ENCODE data around the gene IDH3A. TPM values are rescaled to one million over a fixed set of nuclear protein-coding genes. Genes with fewer than 3 reads are reported as not detected.

Gene IDH3A
- total RNA-seq, 1 experiment from 2014 or later = 116 TPM

- ChIA-PET POLR2A (interaction anchor here (0.6 to 0.7 kb wide), 2 partner anchors 15 to 110 kb away, joined by 3 to 4 read pairs; no protein-coding TSS in a partner anchor), CTCF (interaction anchor here (0.8 to 1.8 kb wide), 5 partner anchors 14 to 138 kb away, joined by 3 to 13 read pairs (median 7); no protein-coding TSS in a partner anchor)
- no TSS peak for BruUV-seq (replicated peaks)
- intact Hi-C loops (cut with micrococcal nuclease; ENCODE audit: unreplicated experiment) (loop anchor here (2.0 to 5.0 kb wide), 2 partner anchors 85 to 128 kb away; no protein-coding TSS in a partner anchor), in situ Hi-C loops (cut with HindIII; ENCODE audit: low pct_unique_long_range_greater_than_20kb, low sequenced_read_pairs) (no loop called here)
- Histone ChIP-seq H3K27ac (ENCODE audit: low read length) (no peak overlapping the region), H3K27me3 (ENCODE audit: control insufficient read depth, insufficient read depth, low read length) (no peaks in the 10 kb centered on the region), H3K4me1 (ENCODE audit: control insufficient read depth, insufficient read depth, low read length) (no peaks in the 10 kb centered on the region), H3K9me3 (ENCODE audit: control insufficient read depth, insufficient read depth, low read depth, low read length) (no peaks in the 10 kb centered on the region), H3K36me3 (ENCODE audit: control insufficient read depth, insufficient read depth, low read length) (no peaks in the 10 kb centered on the region), H3K4me3 (ENCODE audit: low read depth in 2 of 2, low read length in 2 of 2) (no peak overlapping the region)
- no peak for DNase-seq (ENCODE audit: low read depth, low spot score)
- no peak for TF ChIP-seq CTCF (IDR thresholded peaks at IDR 0.05)
- TF ChIP-seq POLR2AphosphoS5 (IDR thresholded peaks at IDR 0.05; ENCODE audit: low read depth, low read length) = no peak
- no peak for TF ChIP-seq TCF7L2 (IDR thresholded peaks at IDR 0.05; ENCODE audit: low read depth, low read length)
- no peak for TF ChIP-seq REST (IDR thresholded peaks at IDR 0.05; ENCODE audit: insufficient read depth in 1 of 2, low read depth in 2 of 2, low read length in 1 of 2)
- no peak for TF ChIP-seq SIN3A (IDR thresholded peaks at IDR 0.05; ENCODE audit: borderline replicate concordance, insufficient read depth, low read depth, low read length)
- ATAC-seq = no peak
Observed at GRCh38 chr15:78112551-78112950, 36.6 kb upstream of the IDH3A start.

- DNase-seq (ENCODE audit: low read depth, low spot score) = no peak
- no peaks in the 10 kb centered on the region for H3K9me3 ChIP-seq (ENCODE audit: control insufficient read depth, insufficient read depth, low read depth, low read length)
- H3K36me3 ChIP-seq (ENCODE audit: control insufficient read depth, insufficient read depth, low read length) = no peaks in the 10 kb centered on the region
- no peak overlapping the region for H3K27ac ChIP-seq (ENCODE audit: low read length)
- CTCF ChIA-PET = no interaction called here
- no TSS peak for BruUV-seq (replicated peaks)
- no peak for ATAC-seq
- no peaks in the 10 kb centered on the region for H3K4me1 ChIP-seq (ENCODE audit: control insufficient read depth, insufficient read depth, low read length)
- POLR2A ChIA-PET = no interaction called here
- no peak overlapping the region for H3K4me3 ChIP-seq (ENCODE audit: low read depth in 2 of 2, low read length in 2 of 2)
- TF ChIP-seq CTCF (IDR thresholded peaks at IDR 0.05) (no peak), SIN3A (IDR thresholded peaks at IDR 0.05; ENCODE audit: borderline replicate concordance, insufficient read depth, low read depth, low read length) (no peak), REST (IDR thresholded peaks at IDR 0.05; ENCODE audit: insufficient read depth in 1 of 2, low read depth in 2 of 2, low read length in 1 of 2) (no peak), TCF7L2 (IDR thresholded peaks at IDR 0.05; ENCODE audit: low read depth, low read length) (no peak), POLR2AphosphoS5 (IDR thresholded peaks at IDR 0.05; ENCODE audit: low read depth, low read length) (no peak)
- H3K27me3 ChIP-seq (ENCODE audit: control insufficient read depth, insufficient read depth, low read length) = no peaks in the 10 kb centered on the region
- intact Hi-C loops (cut with micrococcal nuclease; ENCODE audit: unreplicated experiment) (no loop called here), in situ Hi-C loops (cut with HindIII; ENCODE audit: low pct_unique_long_range_greater_than_20kb, low sequenced_read_pairs) (no loop called here)
Observed at GRCh38 chr15:78120523-78120922, 28.6 kb upstream of the IDH3A start.
